ENCODE data around the gene GPN2.

Gene GPN2

GRCh38 chr1:26915204-26915842 lies 25.2 kb upstream of the GPN2 start:
- Histone ChIP-seq H3K27me3 (ENCODE audit: insufficient read depth, low read length) (peaks cover 8% of the 10 kb centered on the region; the same call in 1 of the 2 replicates), H3K36me3 (ENCODE audit: insufficient read depth, low read length) (no peaks in the 10 kb centered on the region), H3K27ac (ENCODE audit: low read depth, low read length) (no peak overlapping the region), H3K4me3 (ENCODE audit: low read length) (no peak overlapping the region), H3K9me3 (ENCODE audit: insufficient read depth, low read depth, low read length) (no peaks in the 10 kb centered on the region), H3K4me1 (ENCODE audit: insufficient read depth, low read length) (no peaks in the 10 kb centered on the region), H3K9ac (ENCODE audit: low read depth, low read length) (no peak overlapping the region)
- WGBS = 80% methylated on average over 5 of the region's 5 CpGs

GRCh38 chr1:26913754-26914619 lies 23.9 kb upstream of the GPN2 start, which contains the start of gene NR0B2:
NR0B2 (minus strand) TSS chr1:26913975; CDS start chr1:26913940, 35 bp downstream.
- 89% methylated on average over 16 of the region's 16 CpGs for WGBS
- H3K9me3 ChIP-seq (ENCODE audit: insufficient read depth, low read depth, low read length) = no peaks in the 10 kb centered on the region
- H3K4me1 ChIP-seq (ENCODE audit: insufficient read depth, low read length) = no peaks in the 10 kb centered on the region
- peaks cover 8% of the 10 kb centered on the region; the same call in 1 of the 2 replicates for H3K27me3 ChIP-seq (ENCODE audit: insufficient read depth, low read length)
- no peaks in the 10 kb centered on the region for H3K36me3 ChIP-seq (ENCODE audit: insufficient read depth, low read length)
- H3K27ac ChIP-seq (ENCODE audit: low read depth, low read length) = no peak within 1 kb of the TSS
- H3K9ac ChIP-seq (ENCODE audit: low read depth, low read length) = no peak within 1 kb of the TSS; the same call in 1 of the 2 replicates
- no peak within 1 kb of the TSS for H3K4me3 ChIP-seq (ENCODE audit: low read length)

- Histone ChIP-seq H3K27ac (ENCODE audit: low read depth, low read length) (no peak overlapping the region), H3K9ac (ENCODE audit: low read depth, low read length) (no peak overlapping the region), H3K4me1 (ENCODE audit: insufficient read depth, low read length) (no peaks in the 10 kb centered on the region), H3K27me3 (ENCODE audit: insufficient read depth, low read length) (peaks cover 8% of the 10 kb centered on the region; the same call in 1 of the 2 replicates), H3K4me3 (ENCODE audit: low read length) (no peak overlapping the region), H3K9me3 (ENCODE audit: insufficient read depth, low read depth, low read length) (no peaks in the 10 kb centered on the region), H3K36me3 (ENCODE audit: insufficient read depth, low read length) (no peaks in the 10 kb centered on the region)
- 91% methylated on average over 5 of the region's 5 CpGs for WGBS
These were observed 23.3 kb upstream of the GPN2 start for GRCh38 chr1:26913389-26913753.

GRCh38 chr1:26912147-26912490 lies 22.0 kb upstream of the GPN2 start:
- no peaks in the 10 kb centered on the region for H3K4me1 ChIP-seq (ENCODE audit: insufficient read depth, low read length)
- no peak overlapping the region for H3K27ac ChIP-seq (ENCODE audit: low read depth, low read length)
- no peaks in the 10 kb centered on the region for H3K9me3 ChIP-seq (ENCODE audit: insufficient read depth, low read depth, low read length)
- 88% methylated on average over 1 of the region's 2 CpGs for WGBS
- no peak overlapping the region for H3K4me3 ChIP-seq (ENCODE audit: low read length)
- no peaks in the 10 kb centered on the region for H3K36me3 ChIP-seq (ENCODE audit: insufficient read depth, low read length)
- peaks cover 8% of the 10 kb centered on the region; the same call in 1 of the 2 replicates for H3K27me3 ChIP-seq (ENCODE audit: insufficient read depth, low read length)
- no peak overlapping the region for H3K9ac ChIP-seq (ENCODE audit: low read depth, low read length)

- Histone ChIP-seq H3K27me3 (ENCODE audit: insufficient read depth, low read length) (peaks cover 7% of the 10 kb centered on the region; the same call in 1 of the 2 replicates), H3K9me3 (ENCODE audit: insufficient read depth, low read depth, low read length) (no peaks in the 10 kb centered on the region), H3K9ac (ENCODE audit: low read depth, low read length) (no peak overlapping the region), H3K27ac (ENCODE audit: low read depth, low read length) (no peak overlapping the region), H3K4me1 (ENCODE audit: insufficient read depth, low read length) (no peaks in the 10 kb centered on the region), H3K4me3 (ENCODE audit: low read length) (no peak overlapping the region), H3K36me3 (ENCODE audit: insufficient read depth, low read length) (no peaks in the 10 kb centered on the region)
- WGBS = 92% methylated on average over 8 of the region's 8 CpGs
These were observed 21.5 kb upstream of the GPN2 start for GRCh38 chr1:26911399-26912146.

- Histone ChIP-seq H3K36me3 (ENCODE audit: insufficient read depth, low read length) (no peaks in the 10 kb centered on the region), H3K4me3 (ENCODE audit: low read length) (no peak overlapping the region), H3K27me3 (ENCODE audit: insufficient read depth, low read length) (0 out of 2 replicates have a peak, but pooled peaks cover 2% of the 10 kb centered on the region), H3K9ac (ENCODE audit: low read depth, low read length) (no peak overlapping the region), H3K4me1 (ENCODE audit: insufficient read depth, low read length) (no peaks in the 10 kb centered on the region), H3K9me3 (ENCODE audit: insufficient read depth, low read depth, low read length) (no peaks in the 10 kb centered on the region), H3K27ac (ENCODE audit: low read depth, low read length) (no peak overlapping the region)
- 83% methylated on average over 3 of the region's 4 CpGs for WGBS
These were observed 20.5 kb upstream of the GPN2 start for GRCh38 chr1:26910343-26911160.

GRCh38 chr1:26909951-26910342 lies 19.9 kb upstream of the GPN2 start:
- H3K27me3 ChIP-seq (ENCODE audit: insufficient read depth, low read length) = no peaks in the 10 kb centered on the region
- no peak overlapping the region for H3K27ac ChIP-seq (ENCODE audit: low read depth, low read length)
- 90% methylated on average over 3 of the region's 3 CpGs for WGBS
- H3K9me3 ChIP-seq (ENCODE audit: insufficient read depth, low read depth, low read length) = no peaks in the 10 kb centered on the region
- no peak overlapping the region for H3K4me3 ChIP-seq (ENCODE audit: low read length)
- H3K36me3 ChIP-seq (ENCODE audit: insufficient read depth, low read length) = no peaks in the 10 kb centered on the region
- H3K9ac ChIP-seq (ENCODE audit: low read depth, low read length) = no peak overlapping the region
- no peaks in the 10 kb centered on the region for H3K4me1 ChIP-seq (ENCODE audit: insufficient read depth, low read length)

GRCh38 chr1:26907071-26907917 lies 17.2 kb upstream of the GPN2 start:
- H3K27me3 ChIP-seq (ENCODE audit: insufficient read depth, low read length) = no peaks in the 10 kb centered on the region
- H3K9me3 ChIP-seq (ENCODE audit: insufficient read depth, low read depth, low read length) = no peaks in the 10 kb centered on the region
- H3K27ac ChIP-seq (ENCODE audit: low read depth, low read length) = no peak overlapping the region
- no peaks in the 10 kb centered on the region for H3K36me3 ChIP-seq (ENCODE audit: insufficient read depth, low read length)
- H3K4me1 ChIP-seq (ENCODE audit: insufficient read depth, low read length) = no peaks in the 10 kb centered on the region
- 76% methylated on average over 6 of the region's 6 CpGs for WGBS
- no peak overlapping the region for H3K4me3 ChIP-seq (ENCODE audit: low read length)
- H3K9ac ChIP-seq (ENCODE audit: low read depth, low read length) = no peak overlapping the region

- H3K9ac ChIP-seq (ENCODE audit: low read depth, low read length) = peak overlapping the region; percentile 94
- H3K4me1 ChIP-seq (ENCODE audit: insufficient read depth, low read length) = 0 out of 2 replicates have a peak, but pooled peaks cover 5% of the 10 kb centered on the region
- peaks cover 16% of the 10 kb centered on the region for H3K36me3 ChIP-seq (ENCODE audit: insufficient read depth, low read length)
- H3K4me3 ChIP-seq (ENCODE audit: low read length) = peak overlapping the region; percentile 85
- no peaks in the 10 kb centered on the region for H3K27me3 ChIP-seq (ENCODE audit: insufficient read depth, low read length)
- peak overlapping the region; percentile 92 for H3K27ac ChIP-seq (ENCODE audit: low read depth, low read length)
- no peaks in the 10 kb centered on the region for H3K9me3 ChIP-seq (ENCODE audit: insufficient read depth, low read depth, low read length)
- WGBS = 80% methylated on average over 16 of the region's 18 CpGs
These were observed 10.9 kb upstream of the GPN2 start for GRCh38 chr1:26900815-26901511.

Measured in HUES64 (cell line).